DMS153 treated with DMSO at 0.1 percent for 48 hours (cell line): ENCODE measurements around the gene ANXA11.
"Not testable (repeated sequence)": the region's sequence is repeated elsewhere in the genome, so short reads cannot be mapped to it uniquely, and the experiment has no call there.

Experiments used
- DNase-seq: peaks from one replicate; lab custom pipeline; 2025; ENCODE audit not compliant: unreplicated experiment; lab: John Stamatoyannopoulos, UW

The ANXA11 gene

GRCh38 chr10:80205477-80206276 is at the start of gene ANXA11:
Gene ANXA11, minus strand, starts transcription at chr10:80205537. Its CDS starts 32,676 bp downstream, at chr10:80172861.
- peak; percentile 74 for DNase-seq

GRCh38 chr10:80254726-80255125 is 49.4 kb upstream of the ANXA11 start:
- DNase-seq: not testable (repeated sequence)

GRCh38 chr10:80253963-80254271 is 48.6 kb upstream of the ANXA11 start:
- peak; percentile 22 for DNase-seq

GRCh38 chr10:80253266-80253962 is 48.1 kb upstream of the ANXA11 start:
- no peak for DNase-seq

- no peak for DNase-seq
Measured at GRCh38 chr10:80252296-80252887, 47.1 kb upstream of the ANXA11 start.

GRCh38 chr10:80251703-80252280 is 46.5 kb upstream of the ANXA11 start:
- DNase-seq: not testable (repeated sequence)

- not testable (repeated sequence) for DNase-seq
Measured at GRCh38 chr10:80250399-80250798, 45.1 kb upstream of the ANXA11 start.

- DNase-seq: not testable (repeated sequence)
Measured at GRCh38 chr10:80249906-80250305, 44.6 kb upstream of the ANXA11 start.

- not testable (repeated sequence) for DNase-seq
Measured at GRCh38 chr10:80247611-80248010, 42.3 kb upstream of the ANXA11 start.

GRCh38 chr10:80244371-80244770 is 39.0 kb upstream of the ANXA11 start:
- not testable (repeated sequence) for DNase-seq

- DNase-seq: not testable (repeated sequence)
Measured at GRCh38 chr10:80242341-80242740, 37.0 kb upstream of the ANXA11 start.

GRCh38 chr10:80236457-80236856 is 31.1 kb upstream of the ANXA11 start:
- DNase-seq: not testable (repeated sequence)

- DNase-seq: not testable (repeated sequence)
Measured at GRCh38 chr10:80234331-80235235, 29.2 kb upstream of the ANXA11 start.

GRCh38 chr10:80233871-80234270 is 28.5 kb upstream of the ANXA11 start:
- not testable (repeated sequence) for DNase-seq

- DNase-seq: not testable (repeated sequence)
Measured at GRCh38 chr10:80226723-80227122, 21.4 kb upstream of the ANXA11 start.

GRCh38 chr10:80223031-80223419 is 17.7 kb upstream of the ANXA11 start:
- DNase-seq: not testable (repeated sequence)

- not testable (repeated sequence) for DNase-seq
Measured at GRCh38 chr10:80218878-80219277, 13.5 kb upstream of the ANXA11 start.

GRCh38 chr10:80214368-80214982 is 9.1 kb upstream of the ANXA11 start:
- DNase-seq: not testable (repeated sequence)

GRCh38 chr10:80212535-80213115 is 7.3 kb upstream of the ANXA11 start:
- DNase-seq: not testable (repeated sequence)

- no peak for DNase-seq
Measured at GRCh38 chr10:80211786-80212185, 6.4 kb upstream of the ANXA11 start.
